Tibial artery (tissue), 4 donors: ENCODE measurements around the gene SEC16B.

ENCODE experiments used
- DNase-seq, 2 donors: peaks; one replicate each; pipeline ENCODE4 v3.0.0-alpha.2; 2019
- H3K27ac ChIP-seq, 2 donors: fragments of 200-600 bp; sonication (generic) in 1 of 2; 1 replicate in 1 of 2; 2 replicates in 1 of 2; pipeline ENCODE4 v1.5.1; 2018 to 2019; ENCODE audit warnings: mild to moderate bottlenecking in 1 of 2
- H3K27me3 ChIP-seq, 2 donors: fragments of 200-600 bp; sonication (generic) in 1 of 2; one replicate each; pipeline versions ENCODE4 v1.5.1 to v1.6.0; 2016 to 2019
- H3K36me3 ChIP-seq, 3 donors: fragments of 200-600 bp; sonication (generic) in 2 of 3; one replicate each; pipeline ENCODE4 v1.5.1; 2016 to 2019; ENCODE audit warnings: mild to moderate bottlenecking in 2 of 3
- H3K4me1 ChIP-seq, 4 donors: fragments of 200-600 bp; sonication (generic) in 2 of 4; 1 replicate in 3 of 4; 2 replicates in 1 of 4; pipeline ENCODE4 v1.5.1; 2016 to 2019
- H3K4me3 ChIP-seq, 2 donors: fragments of 200-600 bp; sonication (generic) in 1 of 2; 1 replicate in 1 of 2; 2 replicates in 1 of 2; pipeline ENCODE4 v1.5.1; 2018 to 2019; ENCODE audit warnings: mild to moderate bottlenecking in 2 of 2
- H3K9me3 ChIP-seq, 3 donors: fragments of 200-600 bp; sonication (generic) in 1 of 3; one replicate each; pipeline ENCODE4 v1.5.1; 2016 to 2019
- CTCF ChIP-seq, 2 experiments: fragments of 200-600 bp in 1 of 2; fragments of 450-650 bp in 1 of 2; IDR thresholded peaks; one replicate each; pipeline ENCODE4 v1.5.1; 2017 to 2019; ENCODE audit warnings: antibody characterized with exemption in 2 of 2, mild to moderate bottlenecking in 1 of 2, moderate library complexity in 1 of 2
- intact Hi-C: fragments of 100-400 bp; cut with DNase I; formaldehyde crosslinking; loops from one replicate; pipeline ENCODE4 v1.15.0; 2023; ENCODE audit warnings: low total_unique reads

The SEC16B gene

GRCh38 chr1:177897281-177897997 is 72.4 kb downstream of the SEC16B start:
- H3K27ac ChIP-seq: no peak overlapping the region
- peaks cover 0 to 9% of the 10 kb centered on the region in 2 donors for H3K27me3 ChIP-seq
- no peaks in the 10 kb centered on the region for H3K4me1 ChIP-seq
- intact Hi-C loops: no loop called here
- no peak for DNase-seq
- H3K9me3 ChIP-seq: no peaks in the 10 kb centered on the region
- H3K36me3 ChIP-seq: no peaks in the 10 kb centered on the region
- no peak for TF ChIP-seq CTCF (IDR thresholded peaks at IDR 0.05)
- H3K4me3 ChIP-seq: no peak overlapping the region
